Endothelial cell of umbilical vein (primary cell): ENCODE data around the gene RFX2. TPM values are rescaled to one million over a fixed set of nuclear protein-coding genes. Genes with fewer than 3 reads are reported as not detected.

Experiments used
- BruUV-seq: library from RNA; stranded (reverse); fragments of 400-500 nt; replicated peaks from 2 replicates; lab custom pipeline; 2021; lab: Mats Ljungman, UMichigan
- CTCF ChIA-PET: fragments of 300-600, 350-600 bp; sonication (Branson Sonifier 250); formaldehyde crosslinking; loops from one replicate; lab custom pipeline; 2021; ENCODE audit warnings: antibody characterized with exemption, inconsistent platforms; lab: Charles Lee
- POLR2A ChIA-PET: fragments of 300-600, 350-600 bp; sonication (Branson Sonifier 250); formaldehyde crosslinking; loops from one replicate; lab custom pipeline; 2021; ENCODE audit warnings: antibody characterized with exemption, inconsistent platforms; lab: Charles Lee
- DNase-seq: peaks from one replicate; pipeline ENCODE4 v3.0.0-alpha.2; 2011; ENCODE audit warnings: low read depth, low spot score
- FAIRE-seq: peaks from 2 replicates; lab custom pipeline; 2011; peaks lifted over from hg19 to GRCh38; lab: Jason Lieb, UNC
- H2AFZ ChIP-seq: 2 replicates; pipeline ENCODE4 v1.6.0; 2012; ENCODE audit warnings: low read depth, low read length, control low read depth, inconsistent platforms
- H3K27ac ChIP-seq: 2 replicates; pipeline ENCODE4 v1.5.1; 2011; ENCODE audit warnings: low read depth, mild to moderate bottlenecking, control low read depth, low read length, moderate library complexity; ENCODE audit not compliant: insufficient read depth
- H3K27me3 ChIP-seq, 2 experiments: 2 replicates each; pipeline versions ENCODE4 v1.6.0 to v1.6.1; 2011; ENCODE audit warnings: low read length in 2 of 2, mixed read lengths in 1 of 2; ENCODE audit not compliant: control insufficient read depth in 2 of 2, insufficient read depth in 2 of 2
- H3K36me3 ChIP-seq, 2 experiments: 2 replicates in 1 of 2; 3 replicates in 1 of 2; pipeline ENCODE4 v1.5.1; 2011; ENCODE audit warnings: low read length in 2 of 2, mild to moderate bottlenecking in 1 of 2, moderate library complexity in 1 of 2; ENCODE audit not compliant: control insufficient read depth in 2 of 2, insufficient read depth in 2 of 2; ENCODE audit errors: extremely low read depth in 1 of 2
- H3K4me1 ChIP-seq: 3 replicates; pipeline ENCODE4 v1.5.1; 2011; ENCODE audit warnings: mild to moderate bottlenecking, low read length; ENCODE audit not compliant: control insufficient read depth, insufficient read depth; ENCODE audit errors: extremely low read depth
- H3K4me2 ChIP-seq: 2 replicates; pipeline ENCODE4 v1.6.1; 2011; ENCODE audit warnings: low read length, control low read depth, mixed read lengths; ENCODE audit not compliant: insufficient read depth
- H3K4me3 ChIP-seq, 3 experiments: fragments of 200-600 bp in 1 of 3; sonication (generic), shearing (Covaris generic) in 1 of 3; replicated peaks in 1 of 3; 2 replicates each; pipeline ENCODE4 v1.5.1; 2011 to 2016; ENCODE audit warnings: control low read depth in 3 of 3, low read length in 3 of 3, mild to moderate bottlenecking in 2 of 3, inconsistent platforms in 1 of 3, low read depth in 1 of 3, moderate library complexity in 1 of 3; ENCODE audit not compliant: insufficient read depth in 1 of 3
- H3K79me2 ChIP-seq: 2 replicates; pipeline ENCODE4 v1.6.0; 2012; ENCODE audit warnings: low read length, inconsistent platforms; ENCODE audit not compliant: control insufficient read depth, insufficient read depth
- H3K9ac ChIP-seq: replicated peaks from 2 replicates; pipeline ENCODE3; 2011; ENCODE audit warnings: low read length, control low read depth; ENCODE audit not compliant: insufficient read depth; ENCODE audit errors: extremely low read depth
- H3K9me1 ChIP-seq: replicated peaks from 3 replicates; pipeline ENCODE4 v1.6.0; 2011; ENCODE audit warnings: mild to moderate bottlenecking, low read length; ENCODE audit not compliant: control insufficient read depth, insufficient read depth; ENCODE audit errors: extremely low read depth
- H3K9me3 ChIP-seq: replicated peaks from 2 replicates; pipeline ENCODE4 v1.5.1; 2012; ENCODE audit warnings: low read length, inconsistent platforms; ENCODE audit not compliant: control insufficient read depth, insufficient read depth
- H4K20me1 ChIP-seq: replicated peaks from 2 replicates; pipeline ENCODE3; 2011; ENCODE audit warnings: mild to moderate bottlenecking, low read length; ENCODE audit not compliant: control insufficient read depth, insufficient read depth; ENCODE audit errors: extremely low read depth
- EZH2 ChIP-seq: IDR thresholded peaks from 2 replicates; pipeline ENCODE4 v1.6.1; 2012; ENCODE audit warnings: borderline replicate concordance, low read depth, mild to moderate bottlenecking, moderate library complexity, low read length, inconsistent platforms; ENCODE audit not compliant: severe bottlenecking
- GATA2 ChIP-seq: IDR thresholded peaks from 2 replicates; pipeline ENCODE4 v1.7.0; 2011; ENCODE audit warnings: low read depth, mild to moderate bottlenecking, moderate library complexity, mixed read lengths, low read length; ENCODE audit not compliant: insufficient read length, insufficient read depth
- JUN ChIP-seq: IDR thresholded peaks from 2 replicates; pipeline ENCODE4 v1.6.1; 2011; ENCODE audit warnings: borderline replicate concordance, low read depth; ENCODE audit not compliant: insufficient read length, insufficient read depth
- MYC ChIP-seq: IDR thresholded peaks from one replicate; pipeline ENCODE4 v1.6.1; 2011; ENCODE audit warnings: mild to moderate bottlenecking, low read depth, low read length
- POLR2AphosphoS5 ChIP-seq: IDR thresholded peaks from 2 replicates; pipeline ENCODE4 v1.6.1; 2012; ENCODE audit warnings: low read depth, mild to moderate bottlenecking, control low read depth, low read length, moderate library complexity; ENCODE audit not compliant: insufficient read depth
- dilution Hi-C: fragments of 300-500 bp; cut with MboI; formaldehyde crosslinking; loops from one replicate; pipeline ENCODE4 v1.15.0; 2019; ENCODE audit warnings: low sequenced_read_pairs; ENCODE audit not compliant: extremely low pct_ligation_motif_present
- intact Hi-C: fragments of 100-400 bp; cut with micrococcal nuclease; formaldehyde crosslinking; loops from one replicate; pipeline ENCODE4 v1.10.0; 2022
- polyA plus RNA-seq, 4 experiments: library from polyadenylated mRNA; depleted of rRNA in 3 of 4; stranded (reverse) in 3 of 4; unstranded in 1 of 4; fragments of >200 nt; gene quantifications; 2 replicates each; pipeline versions ENCODE4 v1.2.1 to v1.2.3, GENCODE V29; 2011 to 2012; ENCODE audit warnings: missing spikeins in 1 of 4
- total RNA-seq: library from RNA; stranded (reverse); gene quantifications from 2 replicates; pipeline ENCODE4 v1.2.3, GENCODE V29; 2021

Gene RFX2
- total and polyA plus RNA-seq, 2 donors (not counting 3 experiments of a cell fraction or from before 2014, with no cell fraction given), result 16.1 to 19.0 TPM

DNA sequence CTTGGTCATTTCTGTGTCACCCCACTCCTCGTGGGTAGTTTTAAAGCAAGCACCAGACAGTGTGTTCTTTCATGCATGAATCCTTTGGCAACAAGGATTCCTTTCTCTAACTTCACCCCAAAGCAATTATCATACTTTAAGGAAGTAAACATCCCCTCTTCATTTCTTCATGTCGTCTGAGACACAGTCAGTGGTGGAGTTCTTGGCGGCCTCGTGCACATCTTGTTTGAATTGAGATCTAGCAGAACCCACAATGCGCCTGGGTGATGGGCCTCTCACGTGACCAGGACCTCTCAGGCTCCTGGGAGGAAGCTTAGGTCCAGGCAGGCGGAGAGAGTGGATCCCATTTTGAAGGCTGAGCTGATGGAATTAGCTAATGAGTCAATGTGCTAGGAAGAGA, 27.8 kb upstream of the RFX2 start:
- dilution Hi-C loops, result loop anchor here (25.0 kb wide), 1 partner anchor 101 kb away; no protein-coding TSS in a partner anchor

DNA sequence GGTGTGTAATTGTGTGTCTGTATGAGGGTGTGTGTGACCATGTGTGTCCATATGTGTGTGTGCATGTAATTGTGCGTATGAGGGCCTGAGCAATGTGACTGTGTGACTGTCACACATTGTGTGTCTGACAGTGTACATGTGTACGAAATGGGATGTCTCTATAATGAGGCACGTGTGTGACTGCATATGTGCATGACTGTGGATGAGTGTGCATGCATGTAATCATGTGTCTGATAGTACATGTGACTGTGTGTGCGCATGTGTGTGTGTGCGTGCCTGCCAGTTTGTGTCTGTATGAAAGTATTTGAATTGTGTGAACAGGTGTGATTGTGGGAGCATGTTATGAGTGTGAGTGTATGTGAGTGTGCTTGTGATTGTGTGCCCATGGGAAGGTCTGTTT, 22.9 kb upstream of the RFX2 start:
- H3K27ac ChIP-seq, result no peak overlapping the region
- FAIRE-seq, result no peak
- CTCF ChIA-PET, result no interaction called here

More for the DNA sequence above, 27.8 kb upstream of the RFX2 start:
- Histone ChIP-seq H3K9me1 (no peaks in the 10 kb centered on the region), H3K4me2 (no peak overlapping the region), H3K4me3 (no peak overlapping the region), H4K20me1 (no peaks in the 10 kb centered on the region), H2AFZ (no peak overlapping the region), H3K79me2 (no peaks in the 10 kb centered on the region), H3K9ac (no peak overlapping the region), H3K4me1 (no peaks in the 10 kb centered on the region), H3K36me3 (no peaks in the 10 kb centered on the region), H3K9me3 (no peaks in the 10 kb centered on the region), H3K27me3 (no peaks in the 10 kb centered on the region), H3K27ac (no peak overlapping the region)
- FAIRE-seq (no peak), DNase-seq (no peak)
- BruUV-seq, result no TSS peak
- intact Hi-C loops, result no loop called here
- TF ChIP-seq JUN, result no peak
- no peak for TF ChIP-seq EZH2
- TF ChIP-seq POLR2AphosphoS5, result no peak
- no peak for TF ChIP-seq GATA2
- POLR2A ChIA-PET, result no interaction called here
- CTCF ChIA-PET, result no interaction called here

More for the DNA sequence above, 22.9 kb upstream of the RFX2 start:
- TF ChIP-seq MYC, result no peak
- Histone ChIP-seq H3K79me2 (no peaks in the 10 kb centered on the region), H3K4me2 (no peak overlapping the region), H3K9ac (no peak overlapping the region), H4K20me1 (no peaks in the 10 kb centered on the region), H3K4me1 (no peaks in the 10 kb centered on the region), H2AFZ (no peak overlapping the region), H3K27me3 (no peaks in the 10 kb centered on the region), H3K9me1 (no peaks in the 10 kb centered on the region), H3K9me3 (no peaks in the 10 kb centered on the region), H3K4me3 (no peak overlapping the region), H3K36me3 (no peaks in the 10 kb centered on the region)
- DNase-seq, result no peak
- BruUV-seq, result no TSS peak
- dilution Hi-C loops (loop anchor here (25.0 kb wide), 1 partner anchor 96 kb away; no protein-coding TSS in a partner anchor), intact Hi-C loops (no loop called here)
- POLR2A ChIA-PET, result no interaction called here
